Measurements from ENCODE around the gene LGR6.

LGR6 gene

GRCh38 chr1:202305168-202305567 lies 111.6 kb downstream of the LGR6 start:
- no peak for TF ChIP-seq POLR2AphosphoS5 (IDR thresholded peaks at IDR 0.05; ENCODE audit: low read depth, low read length)
- no peak for TF ChIP-seq REST (IDR thresholded peaks at IDR 0.05; ENCODE audit: insufficient read depth in 1 of 2, low read depth in 2 of 2, low read length in 2 of 2)
- no peak for TF ChIP-seq SIN3A (IDR thresholded peaks at IDR 0.05; ENCODE audit: borderline replicate concordance, insufficient read depth, low read length)
- TF ChIP-seq TAF1 (IDR thresholded peaks at IDR 0.05; ENCODE audit: borderline replicate concordance, insufficient read depth, low read length): no peak
- TF ChIP-seq FOXP2 (optimal IDR thresholded peaks at IDR 0.05; ENCODE audit: borderline replicate concordance, extremely low read depth, extremely low read length, insufficient read depth): no peak

GRCh38 chr1:202306535-202307345 lies 113.1 kb downstream of the LGR6 start:
- TF ChIP-seq POLR2AphosphoS5 (IDR thresholded peaks at IDR 0.05; ENCODE audit: low read depth, low read length): no peak
- TF ChIP-seq REST (IDR thresholded peaks at IDR 0.05; ENCODE audit: insufficient read depth in 1 of 2, low read depth in 2 of 2, low read length in 2 of 2): no peak
- no peak for TF ChIP-seq FOXP2 (optimal IDR thresholded peaks at IDR 0.05; ENCODE audit: borderline replicate concordance, extremely low read depth, extremely low read length, insufficient read depth)
- TF ChIP-seq SIN3A (IDR thresholded peaks at IDR 0.05; ENCODE audit: borderline replicate concordance, insufficient read depth, low read length): no peak
- TF ChIP-seq TAF1 (IDR thresholded peaks at IDR 0.05; ENCODE audit: borderline replicate concordance, insufficient read depth, low read length): no peak

- TF ChIP-seq SIN3A (IDR thresholded peaks at IDR 0.05; ENCODE audit: borderline replicate concordance, insufficient read depth, low read length) (no peak), FOXP2 (optimal IDR thresholded peaks at IDR 0.05; ENCODE audit: borderline replicate concordance, extremely low read depth, extremely low read length, insufficient read depth) (no peak), TAF1 (IDR thresholded peaks at IDR 0.05; ENCODE audit: borderline replicate concordance, insufficient read depth, low read length) (no peak), REST (IDR thresholded peaks at IDR 0.05; ENCODE audit: insufficient read depth in 1 of 2, low read depth in 2 of 2, low read length in 2 of 2) (no peak), POLR2AphosphoS5 (IDR thresholded peaks at IDR 0.05; ENCODE audit: low read depth, low read length) (no peak)
Measured at GRCh38 chr1:202310071-202310725, 116.6 kb downstream of the LGR6 start.

- TF ChIP-seq FOXP2 (optimal IDR thresholded peaks at IDR 0.05; ENCODE audit: borderline replicate concordance, extremely low read depth, extremely low read length, insufficient read depth) (no peak), SIN3A (IDR thresholded peaks at IDR 0.05; ENCODE audit: borderline replicate concordance, insufficient read depth, low read length) (no peak), TAF1 (IDR thresholded peaks at IDR 0.05; ENCODE audit: borderline replicate concordance, insufficient read depth, low read length) (no peak), REST (IDR thresholded peaks at IDR 0.05; ENCODE audit: insufficient read depth in 1 of 2, low read depth in 2 of 2, low read length in 2 of 2) (no peak), POLR2AphosphoS5 (IDR thresholded peaks at IDR 0.05; ENCODE audit: low read depth, low read length) (no peak)
Measured at GRCh38 chr1:202310746-202311145, 117.1 kb downstream of the LGR6 start.

All from PFSK-1 (cell line).